HEK293 (cell line): ENCODE measurements around the gene ACTN4.
A peak's percentile ranks its signal among the peaks of the same experiment; 100 is the strongest.

Experiments used
- CTCF ChIA-PET: fragments of 350-600 bp; formaldehyde crosslinking; extraction: SDS; loops from one replicate; lab custom pipeline; 2021; ENCODE audit warnings: antibody characterized with exemption; lab: Yijun Ruan, JAX
- POLR2A ChIA-PET: fragments of 300-600 bp; formaldehyde crosslinking; extraction: SDS; loops from one replicate; lab custom pipeline; 2020; ENCODE audit warnings: antibody characterized with exemption, inconsistent platforms; lab: Yijun Ruan, JAX
- H3K27ac ChIP-seq: fragments of 200-500 bp; sonication (Bioruptor generic); 2 replicates; pipeline ENCODE4 v1.5.1; 2014; ENCODE audit warnings: low read depth, low read length, control low read depth, inconsistent platforms; ENCODE audit errors: extremely low read depth
- H3K36me3 ChIP-seq, 2 experiments: fragments of 200-500 bp in 1 of 2; sonication (Bioruptor generic) in 1 of 2; 1 replicate in 1 of 2; 2 replicates in 1 of 2; pipeline ENCODE4 v1.5.1; 2014 to 2017; ENCODE audit warnings: inconsistent platforms in 2 of 2, low read length in 2 of 2; ENCODE audit not compliant: control insufficient read depth in 2 of 2, insufficient read depth in 1 of 2
- H3K4me1 ChIP-seq: fragments of 200-500 bp; sonication (Bioruptor generic); 2 replicates; pipeline ENCODE4 v1.5.1; 2014; ENCODE audit warnings: mild to moderate bottlenecking, low read length, inconsistent platforms; ENCODE audit not compliant: control insufficient read depth, insufficient read depth
- H3K4me3 ChIP-seq: 2 replicates; pipeline ENCODE4 v1.5.1; 2011; ENCODE audit warnings: low read depth, mild to moderate bottlenecking, control low read depth, low read length, moderate library complexity
- H3K9me3 ChIP-seq: fragments of 200-500 bp; sonication (Bioruptor generic); 2 replicates; pipeline ENCODE4 v1.5.1; 2014; ENCODE audit warnings: low read depth, low read length, inconsistent platforms; ENCODE audit not compliant: control insufficient read depth, insufficient read depth
- CTCF ChIP-seq: fragments of 450-650 bp; formaldehyde crosslinking; IDR thresholded peaks from 2 replicates; pipeline ENCODE4 v1.5.1; 2016; ENCODE audit warnings: missing biosample characterization, missing genetic modification characterization
- GLIS2 ChIP-seq: fragments of 450-650 bp; formaldehyde crosslinking; IDR thresholded peaks from 2 replicates; pipeline ENCODE4 v1.5.1; 2016; ENCODE audit warnings: missing biosample characterization, missing genetic modification characterization
- HOXA7 ChIP-seq: sonication (generic); formaldehyde crosslinking; IDR thresholded peaks from 2 replicates; pipeline ENCODE4 v1.8.1; 2022; ENCODE audit warnings: missing genetic modification reagents, borderline replicate concordance
- MZF1 ChIP-seq: fragments of 450-650 bp; formaldehyde crosslinking; IDR thresholded peaks from 2 replicates; pipeline ENCODE4 v1.5.1; 2017; ENCODE audit warnings: missing biosample characterization, missing genetic modification characterization, borderline replicate concordance
- TSHZ1 ChIP-seq: fragments of 450-650 bp; formaldehyde crosslinking; IDR thresholded peaks from 2 replicates; pipeline ENCODE4 v1.5.1; 2016; ENCODE audit warnings: missing biosample characterization, missing genetic modification characterization, borderline replicate concordance
- ZBTB6 ChIP-seq: fragments of 450-650 bp; formaldehyde crosslinking; IDR thresholded peaks from 2 replicates; pipeline ENCODE4 v1.5.1; 2017; ENCODE audit warnings: missing biosample characterization, missing genetic modification characterization
- ZNF114 ChIP-seq: fragments of 450-650 bp; formaldehyde crosslinking; IDR thresholded peaks from 2 replicates; pipeline ENCODE4 v1.5.0; 2017; ENCODE audit warnings: missing biosample characterization, missing genetic modification characterization
- ZNF184 ChIP-seq: fragments of 450-650 bp; IDR thresholded peaks from 2 replicates; pipeline ENCODE4 v1.5.1; 2018; ENCODE audit warnings: missing biosample characterization, mild to moderate bottlenecking, missing genetic modification characterization
- ZNF211 ChIP-seq: fragments of 450-650 bp; formaldehyde crosslinking; IDR thresholded peaks from 2 replicates; pipeline ENCODE4 v1.5.1; 2016; ENCODE audit warnings: low read depth, missing biosample characterization, missing genetic modification characterization
- ZNF23 ChIP-seq: fragments of 450-650 bp; formaldehyde crosslinking; IDR thresholded peaks from 2 replicates; pipeline ENCODE4 v1.5.1; 2016; ENCODE audit warnings: missing biosample characterization, missing genetic modification characterization, borderline replicate concordance
- ZNF48 ChIP-seq: fragments of 450-650 bp; formaldehyde crosslinking; IDR thresholded peaks from 2 replicates; pipeline ENCODE4 v1.5.1; 2016; ENCODE audit warnings: missing biosample characterization, missing genetic modification characterization
- ZNF623 ChIP-seq: fragments of 450-650 bp; formaldehyde crosslinking; IDR thresholded peaks from 2 replicates; pipeline ENCODE4 v1.5.1; 2016; ENCODE audit warnings: missing biosample characterization, missing genetic modification characterization
- ZNF624 ChIP-seq: fragments of 450-650 bp; formaldehyde crosslinking; IDR thresholded peaks from 2 replicates; pipeline ENCODE4 v1.5.1; 2017; ENCODE audit warnings: missing biosample characterization, missing genetic modification characterization
- ZNF76 ChIP-seq: fragments of 450-650 bp; formaldehyde crosslinking; IDR thresholded peaks from 2 replicates; pipeline ENCODE4; 2016; ENCODE audit warnings: low read depth, missing biosample characterization, missing genetic modification characterization, borderline replicate concordance
- ZNF768 ChIP-seq: fragments of 450-650 bp; formaldehyde crosslinking; IDR thresholded peaks from 2 replicates; pipeline ENCODE4 v1.5.1; 2018; ENCODE audit warnings: missing biosample characterization, mild to moderate bottlenecking, missing genetic modification characterization

ACTN4 gene

GRCh38 chr19:38702278-38702677, 54.8 kb downstream of the ACTN4 start (continued):
- TF ChIP-seq ZNF623 (no peak), ZNF48 (tag by site-specific recombination) (no peak), ZNF211 (tag by site-specific recombination) (no peak), ZNF184 (tag by site-specific recombination) (no peak), ZNF23 (no peak)
- TF ChIP-seq, all 188 proteins: peak for 0

GRCh38 chr19:38703509-38703908, 56.1 kb downstream of the ACTN4 start:
- ChIA-PET POLR2A (interaction anchor here (0.7 to 3.6 kb wide), 4 partner anchors 13 to 56 kb away, joined by 3 to 10 read pairs (median 4); partner anchors contain the start of gene ACTN4), CTCF (interaction anchor here (0.9 to 1.2 kb wide), 2 partner anchors 69 to 188 kb away, joined by 3 to 4 read pairs; no protein-coding TSS in a partner anchor)
- peaks cover 62 to 84% of the 10 kb centered on the region in 2 experiments for H3K36me3 ChIP-seq
- no peak overlapping the region for H3K4me3 ChIP-seq
- no peak for TF ChIP-seq ZNF768 (tag by site-specific recombination)
- no peak for TF ChIP-seq ZNF624 (tag by site-specific recombination)
- no peak for TF ChIP-seq MZF1 (tag by site-specific recombination)
- TF ChIP-seq HOXA7 (CRISPR knock-in tag) = no peak
- TF ChIP-seq ZNF114 (tag by site-specific recombination) = no peak
- H3K4me1 ChIP-seq = no peaks in the 10 kb centered on the region
- H3K27ac ChIP-seq = peak overlapping the region; percentile 34; the same call in 1 of the 2 replicates
- no peaks in the 10 kb centered on the region for H3K9me3 ChIP-seq

GRCh38 chr19:38704488-38705026, 57.1 kb downstream of the ACTN4 start:
- Histone ChIP-seq H3K27ac (peak overlapping the region; percentile 46; the same call in 1 of the 2 replicates), H3K36me3 (peaks cover 72 to 94% of the 10 kb centered on the region in 2 experiments), H3K4me1 (no peaks in the 10 kb centered on the region), H3K4me3 (no peak overlapping the region), H3K9me3 (no peaks in the 10 kb centered on the region)
- ChIA-PET CTCF (no interaction called here), POLR2A (interaction anchor here (1.2 to 3.6 kb wide), 2 partner anchors 45 to 57 kb away, joined by 4 to 10 read pairs; partner anchors contain the start of gene ACTN4)
- TF ChIP-seq CTCF (tag by site-specific recombination) (0 out of 2 replicates have a peak, but pooled peaks have one; percentile 22), ZNF211 (tag by site-specific recombination) (no peak)

GRCh38 chr19:38705197-38706019, 58.0 kb downstream of the ACTN4 start:
- H3K4me1 ChIP-seq = no peaks in the 10 kb centered on the region
- TF ChIP-seq GLIS2 (tag by site-specific recombination) = no peak
- TF ChIP-seq TSHZ1 (tag by site-specific recombination) = no peak
- no peak for TF ChIP-seq ZNF76 (tag by site-specific recombination)
- TF ChIP-seq ZBTB6 (tag by site-specific recombination) = no peak
- peak overlapping the region; percentile 46; the same call in 1 of the 2 replicates for H3K27ac ChIP-seq
- no peak overlapping the region for H3K4me3 ChIP-seq
- CTCF ChIA-PET = interaction anchor here (0.9 kb wide), 1 partner anchor 190 kb away, joined by 3 read pairs; no protein-coding TSS in a partner anchor
- no peaks in the 10 kb centered on the region for H3K9me3 ChIP-seq
- peaks cover 80 to 97% of the 10 kb centered on the region in 2 experiments for H3K36me3 ChIP-seq
- POLR2A ChIA-PET = interaction anchor here (3.6 kb wide), 1 partner anchor 58 kb away, joined by 10 read pairs; the partner anchor contains the start of gene ACTN4
